ENCODE results near the gene GRAP.

Gene GRAP

GRCh38 chr17:19003543-19004420, 43.0 kb downstream of the GRAP start (continued):
- TF ChIP-seq GLIS2 (tag by site-specific recombination; IDR thresholded peaks at IDR 0.05) (no peak), ZNF621 (tag by site-specific recombination; IDR thresholded peaks at IDR 0.05) (no peak), TSHZ1 (tag by site-specific recombination; IDR thresholded peaks at IDR 0.05; ENCODE audit: borderline replicate concordance) (no peak), ZNF488 (tag by site-specific recombination; IDR thresholded peaks at IDR 0.05) (no peak), ZNF324 (tag by site-specific recombination; IDR thresholded peaks at IDR 0.05) (no peak), ZNF18 (tag by site-specific recombination; IDR thresholded peaks at IDR 0.05) (no peak), HOXC10 (CRISPR knock-in tag; IDR thresholded peaks at IDR 0.05) (no peak), ZSCAN4 (tag by site-specific recombination; IDR thresholded peaks at IDR 0.05) (no peak), SP3 (tag by site-specific recombination; IDR thresholded peaks at IDR 0.05) (peak; percentile 66), ZSCAN30 (tag by site-specific recombination; IDR thresholded peaks at IDR 0.05) (no peak), FEZF1 (tag by site-specific recombination; IDR thresholded peaks at IDR 0.05) (no peak), TCF7L2 (IDR thresholded peaks at IDR 0.05; ENCODE audit: borderline replicate concordance, low read depth, low read length) (no peak), ZNF350 (tag by site-specific recombination; IDR thresholded peaks at IDR 0.05) (no peak), ZNF561 (tag by site-specific recombination; IDR thresholded peaks at IDR 0.05; ENCODE audit: borderline replicate concordance) (no peak), SCRT2 (tag by site-specific recombination; IDR thresholded peaks at IDR 0.05) (peak; percentile 74), SP7 (tag by site-specific recombination; IDR thresholded peaks at IDR 0.05) (no peak), ZNF16 (tag by site-specific recombination; IDR thresholded peaks at IDR 0.05; ENCODE audit: low read depth) (no peak), ZBTB44 (tag by site-specific recombination; IDR thresholded peaks at IDR 0.05) (no peak), OSR2 (tag by site-specific recombination; IDR thresholded peaks at IDR 0.05) (no peak), ZXDB (tag by site-specific recombination; IDR thresholded peaks at IDR 0.05) (no peak), INSM2 (tag by site-specific recombination; IDR thresholded peaks at IDR 0.05) (no peak), ZNF157 (tag by site-specific recombination; IDR thresholded peaks at IDR 0.05) (no peak), ZNF707 (tag by site-specific recombination; IDR thresholded peaks at IDR 0.05) (no peak), ZNF112 (tag by site-specific recombination; IDR thresholded peaks at IDR 0.05) (no peak), ZNF530 (tag by site-specific recombination; IDR thresholded peaks at IDR 0.05; ENCODE audit: low read depth) (no peak), ATF2 (tag by site-specific recombination; IDR thresholded peaks at IDR 0.05; ENCODE audit: low read depth) (no peak), ELK4 (IDR thresholded peaks at IDR 0.05; ENCODE audit: borderline replicate concordance, low read depth, low read length) (no peak)

All from HEK293 (cell line).